ENCODE results near the gene DMRTC2.

The DMRTC2 gene

GRCh38 chr19:41897181-41897580 is 52.3 kb downstream of the DMRTC2 start:
- Mint-ChIP-seq H3K4me1 (peaks cover 30 to 39% of the 10 kb centered on the region in 2 donors), H3K27me3 (no peaks in the 10 kb centered on the region), H3K36me3 (peaks cover 41 to 55% of the 10 kb centered on the region in 2 donors), H3K4me3 (no peak overlapping the region), H3K27ac (no peak overlapping the region), H3K9me3 (no peaks in the 10 kb centered on the region)
- no peak for DNase-seq
- ATAC-seq (replicated peaks), result no peak

GRCh38 chr19:41897820-41898219 is 53.0 kb downstream of the DMRTC2 start:
- ATAC-seq (replicated peaks) (no peak), DNase-seq (no peak)
- H3K9me3 Mint-ChIP-seq, result no peaks in the 10 kb centered on the region
- no peak overlapping the region for H3K4me3 Mint-ChIP-seq
- H3K27ac Mint-ChIP-seq, result peak overlapping the region; percentile 72
- peaks cover 41 to 60% of the 10 kb centered on the region in 2 donors for H3K36me3 Mint-ChIP-seq
- H3K4me1 Mint-ChIP-seq, result peaks cover 29 to 38% of the 10 kb centered on the region in 2 donors
- H3K27me3 Mint-ChIP-seq, result no peaks in the 10 kb centered on the region

GRCh38 chr19:41898235-41898634 is 53.4 kb downstream of the DMRTC2 start:
- peaks cover 41 to 61% of the 10 kb centered on the region in 2 donors for H3K36me3 Mint-ChIP-seq
- H3K9me3 Mint-ChIP-seq, result no peaks in the 10 kb centered on the region
- ATAC-seq (replicated peaks), result no peak
- H3K4me3 Mint-ChIP-seq, result no peak overlapping the region
- H3K4me1 Mint-ChIP-seq, result peaks cover 26 to 34% of the 10 kb centered on the region in 2 donors
- DNase-seq, result no peak
- H3K27ac Mint-ChIP-seq, result no peak overlapping the region
- H3K27me3 Mint-ChIP-seq, result no peaks in the 10 kb centered on the region

Measured in stimulated activated naive B cell treated with anti-CD40 and anti-IgM and Interleukin-4, amounts not matched to agents 10 μg/mL and 1 μg/mL and 100 μg/mL, for 72 hours (primary cell).